Panc1 (cell line): ENCODE data around the gene LITAFD. TPM values are rescaled to one million over a fixed set of nuclear protein-coding genes. Genes with fewer than 3 reads are reported as not detected.

Experiments used
- ATAC-seq: fragments of 200-7000 bp; cut with Tn5 transposase; 2 replicates; pipeline ENCODE4 v1.9.1; 2020; ENCODE audit warnings: mild to moderate bottlenecking, moderate library complexity
- BruUV-seq: library from RNA; stranded (reverse); fragments of 400-500 nt; replicated peaks from 2 replicates; lab custom pipeline; 2021; lab: Mats Ljungman, UMichigan
- CTCF ChIA-PET: fragments of 300-600 bp; sonication (Branson Sonifier 250); formaldehyde crosslinking; loops from one replicate; lab custom pipeline; 2022; ENCODE audit warnings: antibody characterized with exemption; lab: Charles Lee
- POLR2A ChIA-PET: fragments of 300-600 bp; sonication (Branson Sonifier 250); formaldehyde crosslinking; loops from one replicate; lab custom pipeline; 2022; ENCODE audit warnings: antibody characterized with exemption; lab: Charles Lee
- DNase-seq: peaks from one replicate; pipeline ENCODE4 v3.0.0-alpha.2; 2010; ENCODE audit warnings: low read depth, low spot score
- H3K27ac ChIP-seq: 2 replicates; pipeline ENCODE4 v1.5.1; 2011; ENCODE audit warnings: mild to moderate bottlenecking, low read length, inconsistent platforms
- H3K27me3 ChIP-seq: fragments of 200-500 bp; sonication (Bioruptor generic); 2 replicates; pipeline ENCODE4 v1.6.0; 2014; ENCODE audit warnings: low read length, inconsistent platforms; ENCODE audit not compliant: control insufficient read depth, insufficient read depth
- H3K36me3 ChIP-seq: fragments of 200-500 bp; sonication (Bioruptor generic); 2 replicates; pipeline ENCODE4 v1.5.1; 2014; ENCODE audit warnings: inconsistent platforms, mild to moderate bottlenecking, low read length, moderate library complexity; ENCODE audit not compliant: control insufficient read depth, insufficient read depth
- H3K4me1 ChIP-seq: 2 replicates; pipeline ENCODE4 v1.5.1; 2011; ENCODE audit warnings: inconsistent platforms, mild to moderate bottlenecking, low read length, moderate library complexity; ENCODE audit not compliant: control insufficient read depth, insufficient read depth
- H3K4me3 ChIP-seq, 2 experiments: 2 replicates each; pipeline ENCODE4 v1.5.1; 2011 to 2012; ENCODE audit warnings: low read depth in 2 of 2, low read length in 2 of 2, mild to moderate bottlenecking in 2 of 2, inconsistent platforms in 1 of 2, moderate library complexity in 1 of 2
- H3K9me3 ChIP-seq: fragments of 200-500 bp; sonication (Bioruptor generic); 2 replicates; pipeline ENCODE4 v1.5.1; 2014; ENCODE audit warnings: low read depth, mild to moderate bottlenecking, inconsistent platforms, low read length, moderate library complexity; ENCODE audit not compliant: control insufficient read depth, insufficient read depth
- POLR2AphosphoS5 ChIP-seq: IDR thresholded peaks from 2 replicates; pipeline ENCODE4 v1.6.1; 2012; ENCODE audit warnings: mild to moderate bottlenecking, low read depth, low read length, moderate library complexity
- SIN3A ChIP-seq: IDR thresholded peaks from 2 replicates; pipeline ENCODE4 v1.6.1; 2012; ENCODE audit warnings: low read depth, mild to moderate bottlenecking, low read length, moderate library complexity, borderline replicate concordance; ENCODE audit not compliant: insufficient read depth
- TCF7L2 ChIP-seq: IDR thresholded peaks from 2 replicates; pipeline ENCODE4 v1.6.1; 2011; ENCODE audit warnings: mild to moderate bottlenecking, low read depth, low read length, inconsistent platforms
- in situ Hi-C: cut with HindIII; loops from 2 replicates; pipeline ENCODE4 v1.10.0; 2016; ENCODE audit warnings: low sequenced_read_pairs, low pct_unique_long_range_greater_than_20kb
- intact Hi-C: fragments of 100-400 bp; cut with micrococcal nuclease; formaldehyde crosslinking; loops from one replicate; pipeline ENCODE4 v1.10.0; 2022; ENCODE audit not compliant: unreplicated experiment
- total RNA-seq: library from RNA; stranded (reverse); gene quantifications from one replicate; pipeline ENCODE4 v1.2.1, GENCODE V29; 2021; ENCODE audit not compliant: unreplicated experiment
- TF ChIP-seq, protein P1 (sequence below), 2 experiments: IDR thresholded peaks; 2 replicates each; pipeline ENCODE4 v1.6.1; 2011 to 2012; ENCODE audit warnings: low read depth in 2 of 2, control low read depth in 1 of 2, low read length in 1 of 2, mild to moderate bottlenecking in 1 of 2, moderate library complexity in 1 of 2; ENCODE audit not compliant: insufficient read depth in 1 of 2
- TF ChIP-seq, protein P2 (sequence below): fragments of 450-650 bp; IDR thresholded peaks from 2 replicates; pipeline ENCODE4 v1.5.1; 2017; ENCODE audit warnings: mild to moderate bottlenecking

Gene LITAFD
- total RNA-seq, 1 experiment from 2014 or later: not detected

DNA sequence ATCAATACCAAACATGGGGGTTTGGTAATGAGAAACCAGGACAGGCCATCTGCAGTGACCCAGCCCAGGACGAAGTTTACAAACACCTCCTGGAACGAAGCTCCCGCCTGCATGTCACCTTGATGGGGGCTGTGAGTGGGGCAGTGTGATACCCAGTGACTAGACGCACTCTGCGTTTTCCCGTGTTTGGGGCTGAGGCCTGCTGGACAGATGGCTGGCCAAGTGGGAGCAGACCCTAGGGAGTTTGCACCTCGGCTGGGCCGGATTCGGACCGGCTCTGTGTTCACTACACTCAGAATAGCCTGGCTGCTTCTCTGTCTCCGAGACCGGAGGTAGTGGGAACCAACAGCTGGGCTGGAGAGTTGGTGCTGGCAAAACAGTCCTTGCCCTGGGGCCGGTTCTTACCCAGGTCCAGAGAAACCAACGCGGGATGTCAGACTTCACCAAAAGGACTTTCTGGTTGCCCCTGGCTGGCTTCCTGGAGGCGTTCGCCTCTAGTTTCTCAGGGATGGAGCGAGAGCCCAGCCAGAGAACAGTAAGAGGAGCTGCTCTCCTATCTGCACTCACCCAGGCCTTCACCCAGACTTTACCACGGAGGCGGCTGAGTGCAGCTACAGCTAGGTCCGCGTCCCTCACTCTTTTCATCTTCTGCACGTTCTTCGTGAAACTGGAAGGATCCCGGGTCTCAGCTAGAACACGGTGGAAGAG, 33.8 kb upstream of the LITAFD start:
- POLR2A ChIA-PET: no interaction called here
- no TSS peak for BruUV-seq
- ATAC-seq: no peak; the same call in 1 of the 2 replicates

DNA sequence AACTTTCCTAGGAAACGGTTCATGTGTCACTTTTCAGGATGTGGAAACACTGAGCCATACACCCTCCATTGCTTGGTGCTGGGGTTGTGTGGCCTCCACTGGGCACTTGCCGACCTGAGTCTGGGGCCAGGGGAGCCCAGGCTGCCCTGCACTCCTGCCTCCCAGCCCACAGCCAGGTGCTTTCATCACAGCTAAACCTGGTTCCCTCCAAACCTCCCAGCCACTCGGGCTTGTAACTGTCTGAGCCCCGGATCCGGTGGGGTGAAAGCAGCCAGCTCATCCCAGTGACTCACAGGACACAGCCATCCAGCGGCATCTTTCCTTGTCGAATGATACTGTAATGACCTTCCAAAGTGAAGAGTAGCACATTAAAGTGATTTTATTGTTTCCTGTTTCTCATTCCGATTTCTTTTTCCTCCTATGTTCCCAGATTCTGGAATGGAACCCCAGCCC, 33.2 kb upstream of the LITAFD start:
- H3K4me3 ChIP-seq: no peak overlapping the region
- DNase-seq (no peak), ATAC-seq (peak; percentile 16)
- H3K27ac ChIP-seq: peak overlapping the region; percentile 60
- no peaks in the 10 kb centered on the region for H3K9me3 ChIP-seq
- H3K27me3 ChIP-seq: no peaks in the 10 kb centered on the region
- BruUV-seq: no TSS peak
- intact Hi-C loops: no loop called here
- peaks cover 3% of the 10 kb centered on the region for H3K36me3 ChIP-seq
- TF ChIP-seq, protein P1, sequence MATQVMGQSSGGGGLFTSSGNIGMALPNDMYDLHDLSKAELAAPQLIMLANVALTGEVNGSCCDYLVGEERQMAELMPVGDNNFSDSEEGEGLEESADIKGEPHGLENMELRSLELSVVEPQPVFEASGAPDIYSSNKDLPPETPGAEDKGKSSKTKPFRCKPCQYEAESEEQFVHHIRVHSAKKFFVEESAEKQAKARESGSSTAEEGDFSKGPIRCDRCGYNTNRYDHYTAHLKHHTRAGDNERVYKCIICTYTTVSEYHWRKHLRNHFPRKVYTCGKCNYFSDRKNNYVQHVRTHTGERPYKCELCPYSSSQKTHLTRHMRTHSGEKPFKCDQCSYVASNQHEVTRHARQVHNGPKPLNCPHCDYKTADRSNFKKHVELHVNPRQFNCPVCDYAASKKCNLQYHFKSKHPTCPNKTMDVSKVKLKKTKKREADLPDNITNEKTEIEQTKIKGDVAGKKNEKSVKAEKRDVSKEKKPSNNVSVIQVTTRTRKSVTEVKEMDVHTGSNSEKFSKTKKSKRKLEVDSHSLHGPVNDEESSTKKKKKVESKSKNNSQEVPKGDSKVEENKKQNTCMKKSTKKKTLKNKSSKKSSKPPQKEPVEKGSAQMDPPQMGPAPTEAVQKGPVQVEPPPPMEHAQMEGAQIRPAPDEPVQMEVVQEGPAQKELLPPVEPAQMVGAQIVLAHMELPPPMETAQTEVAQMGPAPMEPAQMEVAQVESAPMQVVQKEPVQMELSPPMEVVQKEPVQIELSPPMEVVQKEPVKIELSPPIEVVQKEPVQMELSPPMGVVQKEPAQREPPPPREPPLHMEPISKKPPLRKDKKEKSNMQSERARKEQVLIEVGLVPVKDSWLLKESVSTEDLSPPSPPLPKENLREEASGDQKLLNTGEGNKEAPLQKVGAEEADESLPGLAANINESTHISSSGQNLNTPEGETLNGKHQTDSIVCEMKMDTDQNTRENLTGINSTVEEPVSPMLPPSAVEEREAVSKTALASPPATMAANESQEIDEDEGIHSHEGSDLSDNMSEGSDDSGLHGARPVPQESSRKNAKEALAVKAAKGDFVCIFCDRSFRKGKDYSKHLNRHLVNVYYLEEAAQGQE (IDR thresholded peaks at IDR 0.05; ENCODE audit: insufficient read depth in 1 of 2, low read depth in 2 of 2, low read length in 1 of 2): no peak
- TF ChIP-seq TCF7L2: 0 out of 2 replicates have a peak, but pooled peaks have one; percentile 23
- TF ChIP-seq SIN3A: no peak
- TF ChIP-seq, protein P2, sequence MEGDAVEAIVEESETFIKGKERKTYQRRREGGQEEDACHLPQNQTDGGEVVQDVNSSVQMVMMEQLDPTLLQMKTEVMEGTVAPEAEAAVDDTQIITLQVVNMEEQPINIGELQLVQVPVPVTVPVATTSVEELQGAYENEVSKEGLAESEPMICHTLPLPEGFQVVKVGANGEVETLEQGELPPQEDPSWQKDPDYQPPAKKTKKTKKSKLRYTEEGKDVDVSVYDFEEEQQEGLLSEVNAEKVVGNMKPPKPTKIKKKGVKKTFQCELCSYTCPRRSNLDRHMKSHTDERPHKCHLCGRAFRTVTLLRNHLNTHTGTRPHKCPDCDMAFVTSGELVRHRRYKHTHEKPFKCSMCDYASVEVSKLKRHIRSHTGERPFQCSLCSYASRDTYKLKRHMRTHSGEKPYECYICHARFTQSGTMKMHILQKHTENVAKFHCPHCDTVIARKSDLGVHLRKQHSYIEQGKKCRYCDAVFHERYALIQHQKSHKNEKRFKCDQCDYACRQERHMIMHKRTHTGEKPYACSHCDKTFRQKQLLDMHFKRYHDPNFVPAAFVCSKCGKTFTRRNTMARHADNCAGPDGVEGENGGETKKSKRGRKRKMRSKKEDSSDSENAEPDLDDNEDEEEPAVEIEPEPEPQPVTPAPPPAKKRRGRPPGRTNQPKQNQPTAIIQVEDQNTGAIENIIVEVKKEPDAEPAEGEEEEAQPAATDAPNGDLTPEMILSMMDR: no peak
- TF ChIP-seq POLR2AphosphoS5: no peak
- POLR2A ChIA-PET: no interaction called here
- CTCF ChIA-PET: interaction anchor here (0.6 kb wide), 1 partner anchor 185 kb away, joined by 5 read pairs; no protein-coding TSS in a partner anchor
- in situ Hi-C loops: no loop called here
- H3K4me1 ChIP-seq: peaks cover 29% of the 10 kb centered on the region

More for the DNA sequence above, 33.8 kb upstream of the LITAFD start:
- TF ChIP-seq POLR2AphosphoS5 (0 out of 2 replicates have a peak, but pooled peaks have one; percentile 24), SIN3A (no peak)
- TF ChIP-seq, protein P2: no peak
- no peak overlapping the region for H3K4me3 ChIP-seq
- CTCF ChIA-PET: interaction anchor here (0.6 kb wide), 1 partner anchor 185 kb away, joined by 5 read pairs; no protein-coding TSS in a partner anchor
- no peak for DNase-seq
- peaks cover 3% of the 10 kb centered on the region; the same call in 1 of the 2 replicates for H3K36me3 ChIP-seq
- no peaks in the 10 kb centered on the region for H3K27me3 ChIP-seq
- in situ Hi-C loops: no loop called here
- intact Hi-C loops: no loop called here
- peaks cover 29% of the 10 kb centered on the region for H3K4me1 ChIP-seq
- H3K27ac ChIP-seq: peak overlapping the region; percentile 60
- H3K9me3 ChIP-seq: no peaks in the 10 kb centered on the region
